HepG2 (cell line): Measurements from ENCODE around the gene ANTKMT. TPM values are rescaled to one million over a fixed set of nuclear protein-coding genes. Genes with fewer than 3 reads are reported as not detected.
A peak's percentile ranks its signal among the peaks of the same experiment; 100 is the strongest.

Experiments used
- ATF4 ChIP-seq, 2 experiments: fragments of 450-650 bp in 1 of 2; sonication (generic) in 1 of 2; formaldehyde crosslinking; IDR thresholded peaks; 2 replicates each; pipeline versions ENCODE4 v1.5.0 to v1.8.0; 2020 to 2022; ENCODE audit warnings: mild to moderate bottlenecking in 1 of 2, missing genetic modification reagents in 1 of 2
- CTCF ChIP-seq: sonication (generic); formaldehyde crosslinking; IDR thresholded peaks from 2 replicates; pipeline ENCODE4 v1.5.0; 2020; ENCODE audit warnings: mild to moderate bottlenecking, missing genetic modification reagents, moderate library complexity
- ERF ChIP-seq: IDR thresholded peaks from 2 replicates; pipeline ENCODE4 v1.6.1; 2018; ENCODE audit warnings: missing biosample characterization, missing genetic modification reagents
- HOXA7 ChIP-seq: sonication (generic); formaldehyde crosslinking; IDR thresholded peaks from 2 replicates; pipeline ENCODE4 v1.8.1; 2022; ENCODE audit warnings: mild to moderate bottlenecking, missing genetic modification reagents, moderate library complexity
- MED8 ChIP-seq: sonication (generic); formaldehyde crosslinking; IDR thresholded peaks from 2 replicates; pipeline ENCODE4 v1.8.1; 2023; ENCODE audit warnings: mild to moderate bottlenecking, missing genetic modification reagents; ENCODE audit not compliant: insufficient replicate concordance
- MTF2 ChIP-seq: sonication (generic); formaldehyde crosslinking; IDR thresholded peaks from 2 replicates; pipeline ENCODE4 v1.5.0; 2020; ENCODE audit warnings: missing genetic modification reagents, borderline replicate concordance
- NFIC ChIP-seq: IDR thresholded peaks from 2 replicates; pipeline ENCODE4 v1.6.1; 2012; ENCODE audit warnings: mild to moderate bottlenecking, low read length, inconsistent platforms
- PBX2 ChIP-seq: IDR thresholded peaks from 2 replicates; pipeline ENCODE4 v1.6.1; 2016; ENCODE audit warnings: control low read depth
- REPIN1 ChIP-seq: sonication (generic); formaldehyde crosslinking; IDR thresholded peaks from 2 replicates; pipeline ENCODE4 v1.8.0; 2022; ENCODE audit warnings: missing genetic modification reagents, low read depth, mild to moderate bottlenecking, borderline replicate concordance
- SKIL ChIP-seq: sonication (generic); formaldehyde crosslinking; IDR thresholded peaks from 2 replicates; pipeline ENCODE4 v1.8.0; 2022; ENCODE audit warnings: missing genetic modification reagents, mild to moderate bottlenecking, moderate library complexity, borderline replicate concordance
- TERF1 ChIP-seq: sonication (generic); formaldehyde crosslinking; IDR thresholded peaks from 2 replicates; pipeline ENCODE4 v1.8.0; 2022; ENCODE audit warnings: mild to moderate bottlenecking, missing genetic modification reagents, moderate library complexity
- ZBTB26 ChIP-seq: IDR thresholded peaks from 2 replicates; pipeline ENCODE4 v1.6.1; 2016; ENCODE audit warnings: missing compliant biosample characterization, missing genetic modification reagents, borderline replicate concordance
- ZNF333 ChIP-seq: sonication (generic); formaldehyde crosslinking; IDR thresholded peaks from 2 replicates; pipeline ENCODE4 v1.4.0; 2020; ENCODE audit warnings: mild to moderate bottlenecking, missing genetic modification reagents, borderline replicate concordance
- ZNF414 ChIP-seq: sonication (generic); formaldehyde crosslinking; IDR thresholded peaks from 2 replicates; pipeline ENCODE4 v1.5.0; 2020; ENCODE audit warnings: missing genetic modification reagents
- ZNF672 ChIP-seq: sonication (generic); formaldehyde crosslinking; IDR thresholded peaks from 2 replicates; pipeline ENCODE4 v1.8.1; 2022; ENCODE audit warnings: missing genetic modification reagents
- ZSCAN25 ChIP-seq: sonication (generic); formaldehyde crosslinking; IDR thresholded peaks from 2 replicates; pipeline ENCODE4 v1.8.0; 2022; ENCODE audit warnings: mild to moderate bottlenecking, missing genetic modification reagents
- polyA plus RNA-seq, 8 experiments: library from polyadenylated mRNA; depleted of rRNA in 3 of 8; stranded (reverse) in 7 of 8; unstranded in 1 of 8; fragments of >200 nt; fragmentation: Illumina TruSeq in 4 of 8; extraction: Trizol in 4 of 8; gene quantifications; 2 replicates each; pipeline versions ENCODE4 v1.2.1 to v1.2.3, GENCODE V29; 2011 to 2016; ENCODE audit warnings: low read depth in 4 of 8, missing spikeins in 1 of 8, mixed read lengths in 1 of 8; ENCODE audit not compliant: insufficient read depth in 1 of 8
- total RNA-seq, 5 experiments: library from RNA; depleted of rRNA; stranded (reverse); fragments of >200 nt; fragmentation: Illumina TruSeq; extraction: Trizol; gene quantifications; 2 replicates each; pipeline ENCODE4 v1.2.3, GENCODE V29; 2016; ENCODE audit warnings: low read depth in 1 of 5

ANTKMT gene
- total and polyA plus RNA-seq, 2 of the 13 experiments (the other 11 are each of a cell fraction or from before 2014, with no cell fraction given) = 7.5 to 47.8 TPM

- TF ChIP-seq ATF4 (CRISPR knock-in tag; IDR thresholded peaks at IDR 0.05) (0 out of 4 replicates have a peak, but pooled peaks of 1 of the 2 experiments have one; percentile 20), MED8 (CRISPR knock-in tag) (peak; percentile 82), PBX2 (CRISPR knock-in tag) (no peak), SKIL (CRISPR knock-in tag) (0 out of 2 replicates have a peak, but pooled peaks have one; percentile 45), ERF (CRISPR knock-in tag) (0 out of 2 replicates have a peak, but pooled peaks have one; percentile 1), ZNF333 (peak; percentile 39; the same call in 1 of the 2 replicates), HOXA7 (CRISPR knock-in tag) (no peak), REPIN1 (no peak), ZNF414 (0 out of 2 replicates have a peak, but pooled peaks have one; percentile 59), NFIC (no peak), CTCF (peak; percentile 46), MTF2 (CRISPR knock-in tag) (peak; percentile 74; the same call in 1 of the 2 replicates), TERF1 (0 out of 2 replicates have a peak, but pooled peaks have one; percentile 40), ZNF672 (CRISPR knock-in tag) (peak; percentile 72; the same call in 1 of the 2 replicates), ZSCAN25 (no peak), ZBTB26 (CRISPR knock-in tag) (0 out of 2 replicates have a peak, but pooled peaks have one; percentile 10)
Observed at GRCh38 chr16:720447-720989, 428 bp upstream of the ANTKMT start (continued).
